ENCODE results near the gene THADA. TPM values are rescaled to one million over a fixed set of nuclear protein-coding genes. Genes with fewer than 3 reads are reported as not detected.
"Not testable (repeated sequence)": the region's sequence is repeated elsewhere in the genome, so short reads cannot be mapped to it uniquely, and the experiment has no call there.

The THADA gene
- total RNA-seq, 2 donors from 2014 or later = 41.1 to 54.3 TPM

DNA sequence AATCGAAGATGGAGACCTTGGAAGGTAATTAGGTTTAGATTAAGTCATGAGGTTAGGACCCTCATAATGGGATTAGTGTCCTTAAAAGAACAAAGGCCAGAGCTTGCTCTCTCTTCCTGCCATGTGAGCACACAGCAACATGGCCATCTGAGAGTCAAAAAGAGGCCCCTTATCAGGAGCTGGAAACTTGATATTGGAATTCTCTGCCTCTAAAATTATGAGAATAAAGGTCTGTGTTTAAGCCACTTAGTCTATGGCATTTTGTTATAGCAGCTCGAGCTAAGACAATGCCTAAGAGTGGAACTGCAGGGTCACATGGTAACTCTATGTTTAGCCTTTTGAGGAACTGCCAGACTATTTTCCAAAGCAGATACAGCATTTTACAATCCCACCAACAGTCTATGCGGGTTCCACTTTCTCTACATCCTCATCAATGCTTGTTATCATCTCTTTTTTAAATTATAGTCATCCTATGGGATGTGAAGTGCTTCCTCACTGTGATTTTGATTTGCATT is 42.4 kb downstream of the THADA start:
- no peaks in the 10 kb centered on the region for H3K9me3 ChIP-seq
- intact Hi-C loops (cut with DNase I) = no loop called here
- no peaks in the 10 kb centered on the region for H3K4me1 ChIP-seq (replicated peaks)
- TF ChIP-seq POLR2AphosphoS5 (IDR thresholded peaks at IDR 0.05) = no peak
- TF ChIP-seq, protein P1, sequence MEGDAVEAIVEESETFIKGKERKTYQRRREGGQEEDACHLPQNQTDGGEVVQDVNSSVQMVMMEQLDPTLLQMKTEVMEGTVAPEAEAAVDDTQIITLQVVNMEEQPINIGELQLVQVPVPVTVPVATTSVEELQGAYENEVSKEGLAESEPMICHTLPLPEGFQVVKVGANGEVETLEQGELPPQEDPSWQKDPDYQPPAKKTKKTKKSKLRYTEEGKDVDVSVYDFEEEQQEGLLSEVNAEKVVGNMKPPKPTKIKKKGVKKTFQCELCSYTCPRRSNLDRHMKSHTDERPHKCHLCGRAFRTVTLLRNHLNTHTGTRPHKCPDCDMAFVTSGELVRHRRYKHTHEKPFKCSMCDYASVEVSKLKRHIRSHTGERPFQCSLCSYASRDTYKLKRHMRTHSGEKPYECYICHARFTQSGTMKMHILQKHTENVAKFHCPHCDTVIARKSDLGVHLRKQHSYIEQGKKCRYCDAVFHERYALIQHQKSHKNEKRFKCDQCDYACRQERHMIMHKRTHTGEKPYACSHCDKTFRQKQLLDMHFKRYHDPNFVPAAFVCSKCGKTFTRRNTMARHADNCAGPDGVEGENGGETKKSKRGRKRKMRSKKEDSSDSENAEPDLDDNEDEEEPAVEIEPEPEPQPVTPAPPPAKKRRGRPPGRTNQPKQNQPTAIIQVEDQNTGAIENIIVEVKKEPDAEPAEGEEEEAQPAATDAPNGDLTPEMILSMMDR (IDR thresholded peaks at IDR 0.05) = no peak
- no peak for TF ChIP-seq POLR2A (IDR thresholded peaks at IDR 0.05)
- no peak overlapping the region for H3K27ac ChIP-seq
- H3K27me3 ChIP-seq (replicated peaks; ENCODE audit: insufficient read depth) = no peaks in the 10 kb centered on the region
- no peak for DNase-seq (ENCODE audit: low spot score)
- H3K36me3 ChIP-seq = peaks cover 0 to 4% of the 10 kb centered on the region in 2 donors
- 81% methylated on average over 3 of the region's 3 CpGs for WGBS
- H3K4me3 ChIP-seq = no peak overlapping the region

- Histone ChIP-seq H3K4me3 (no peak overlapping the region), H3K4me1 (replicated peaks) (no peaks in the 10 kb centered on the region), H3K9me3 (no peaks in the 10 kb centered on the region), H3K27ac (no peak overlapping the region), H3K36me3 (peaks cover 0 to 4% of the 10 kb centered on the region in 2 donors), H3K27me3 (replicated peaks; ENCODE audit: insufficient read depth) (no peaks in the 10 kb centered on the region)
- intact Hi-C loops (cut with DNase I) = no loop called here
- no peak for TF ChIP-seq POLR2A (IDR thresholded peaks at IDR 0.05)
- TF ChIP-seq, protein P1 (IDR thresholded peaks at IDR 0.05) = no peak
- no peak for TF ChIP-seq POLR2AphosphoS5 (IDR thresholded peaks at IDR 0.05)
- no peak for DNase-seq (ENCODE audit: low spot score)
- WGBS = 97% methylated on average over 2 of the region's 2 CpGs
Measured at GRCh38 chr2:43551990-43552389, 43.8 kb downstream of the THADA start.

- intact Hi-C loops (cut with DNase I); H3K4me3 ChIP-seq; H3K4me1 ChIP-seq (replicated peaks); DNase-seq (ENCODE audit: low spot score); H3K27ac ChIP-seq; H3K27me3 ChIP-seq (replicated peaks; ENCODE audit: insufficient read depth); H3K9me3 ChIP-seq; H3K36me3 ChIP-seq: not testable (repeated sequence)
- 94% methylated on average over 14 of the region's 14 CpGs for WGBS
Measured at GRCh38 chr2:43548381-43548780, 47.5 kb downstream of the THADA start.

- DNase-seq (ENCODE audit: low spot score) = no peak
- 6% methylated on average over 3 of the region's 3 CpGs for WGBS
- Histone ChIP-seq H3K4me3 (no peak overlapping the region), H3K36me3 (no peaks in the 10 kb centered on the region), H3K9me3 (no peaks in the 10 kb centered on the region), H3K27me3 (replicated peaks; ENCODE audit: insufficient read depth) (no peaks in the 10 kb centered on the region), H3K27ac (peak overlapping the region in 1 of 2 donors; percentile 48), H3K4me1 (replicated peaks) (peaks cover 2% of the 10 kb centered on the region)
- TF ChIP-seq, protein P1 (IDR thresholded peaks at IDR 0.05) = peak; percentile 56 to 84 (median 77)
- TF ChIP-seq POLR2AphosphoS5 (IDR thresholded peaks at IDR 0.05) = no peak
- intact Hi-C loops (cut with DNase I) = loop anchor here (5.0 kb wide), 2 partner anchors 315 to 595 kb away; partner anchors contain the start of gene ZFP36L2
Measured at GRCh38 chr2:43542285-43542933, 53.4 kb downstream of the THADA start.

- TF ChIP-seq, protein P1 (IDR thresholded peaks at IDR 0.05) = no peak
- TF ChIP-seq POLR2AphosphoS5 (IDR thresholded peaks at IDR 0.05) (no peak), POLR2A (IDR thresholded peaks at IDR 0.05) (no peak)
- H3K4me3 ChIP-seq = no peak overlapping the region
- WGBS = 68% methylated on average over 6 of the region's 6 CpGs
- H3K27ac ChIP-seq = peak overlapping the region; percentile 48 to 57
- intact Hi-C loops (cut with DNase I) = loop anchor here (5.0 kb wide), 2 partner anchors 314 to 594 kb away; partner anchors contain the start of gene ZFP36L2
- peaks cover 7% of the 10 kb centered on the region for H3K4me1 ChIP-seq (replicated peaks)
- H3K27me3 ChIP-seq (replicated peaks; ENCODE audit: insufficient read depth) = no peaks in the 10 kb centered on the region
- no peak for DNase-seq (ENCODE audit: low spot score)
- no peaks in the 10 kb centered on the region for H3K9me3 ChIP-seq
- H3K36me3 ChIP-seq = no peaks in the 10 kb centered on the region
Measured at GRCh38 chr2:43541165-43541564, 54.7 kb downstream of the THADA start.
